Inflammatory macrophage treated with lipopolysaccharide for 4 hours (primary cell): Measurements from ENCODE around the gene RFX2.
"Not testable (repeated sequence)": the region's sequence is repeated elsewhere in the genome, so short reads cannot be mapped to it uniquely, and the experiment has no call there.

Experiments used
- DNase-seq: peaks from one replicate; pipeline ENCODE4 v3.0.0-alpha.2; 2020

The RFX2 gene

GRCh38 chr19:5964816-5965565 is 145.3 kb downstream of the RFX2 start:
- no peak for DNase-seq

GRCh38 chr19:5963855-5964254 is 146.4 kb downstream of the RFX2 start:
- DNase-seq = no peak

- DNase-seq = not testable (repeated sequence)
Measured at GRCh38 chr19:5963259-5963658, 147.0 kb downstream of the RFX2 start.

GRCh38 chr19:5961969-5962945 is 148.0 kb downstream of the RFX2 start:
- DNase-seq = peak; percentile 69

- not testable (repeated sequence) for DNase-seq
Measured at GRCh38 chr19:5961641-5961968, 148.7 kb downstream of the RFX2 start.

GRCh38 chr19:5960005-5961001 is 150.0 kb downstream of the RFX2 start:
- DNase-seq = no peak

GRCh38 chr19:5959260-5960004 is 150.9 kb downstream of the RFX2 start:
- no peak for DNase-seq

GRCh38 chr19:5958851-5959122 is 151.5 kb downstream of the RFX2 start:
- no peak for DNase-seq

- no peak for DNase-seq
Measured at GRCh38 chr19:5958074-5958850, 152.0 kb downstream of the RFX2 start.

- DNase-seq = no peak
Measured at GRCh38 chr19:5957170-5957569, 153.1 kb downstream of the RFX2 start.

GRCh38 chr19:5956728-5957127 is 153.6 kb downstream of the RFX2 start:
- no peak for DNase-seq

GRCh38 chr19:5956323-5956722 is 154.0 kb downstream of the RFX2 start:
- no peak for DNase-seq

- no peak for DNase-seq
Measured at GRCh38 chr19:5955636-5955935, 154.7 kb downstream of the RFX2 start.

GRCh38 chr19:5954293-5954692 is 156.0 kb downstream of the RFX2 start:
- DNase-seq = no peak

GRCh38 chr19:5953680-5954213 is 156.6 kb downstream of the RFX2 start:
- peak; percentile 55 for DNase-seq

- DNase-seq = peak; percentile 57
Measured at GRCh38 chr19:5953030-5953589, 157.2 kb downstream of the RFX2 start.

- DNase-seq = no peak
Measured at GRCh38 chr19:5952193-5953029, 157.9 kb downstream of the RFX2 start.

- DNase-seq = peak; percentile 40
Measured at GRCh38 chr19:5951338-5951861, 158.9 kb downstream of the RFX2 start.

- DNase-seq = no peak
Measured at GRCh38 chr19:5950741-5951140, 159.6 kb downstream of the RFX2 start.

GRCh38 chr19:5949792-5950305 is 160.5 kb downstream of the RFX2 start:
- DNase-seq = no peak
